DOHH2 (cell line): ENCODE data around the gene FBXO31.

Experiments used
- H3F3A ChIP-seq: fragments of 200-600 bp; sonication (generic), shearing (Covaris generic); 2 replicates; pipeline ENCODE4 v1.6.0; 2016; ENCODE audit warnings: antibody characterized with exemption, mild to moderate bottlenecking; ENCODE audit not compliant: control insufficient read depth, insufficient read depth
- H3K27ac ChIP-seq: fragments of 200-600 bp; sonication (generic); 2 replicates; pipeline ENCODE4 v1.5.1; 2014; ENCODE audit warnings: low read depth, mild to moderate bottlenecking, low read length, moderate library complexity
- H3K27me3 ChIP-seq: fragments of 200-600 bp; sonication (generic); 2 replicates; pipeline ENCODE4 v1.6.1; 2014; ENCODE audit warnings: mild to moderate bottlenecking, low read length, mixed read lengths; ENCODE audit not compliant: control insufficient read depth
- H3K36me3 ChIP-seq: fragments of 200-600 bp; sonication (generic); 2 replicates; pipeline ENCODE4 v1.6.1; 2014; ENCODE audit warnings: mild to moderate bottlenecking, low read length, moderate library complexity, mixed read lengths; ENCODE audit not compliant: control insufficient read depth
- H3K4me1 ChIP-seq: fragments of 200-600 bp; sonication (generic); 2 replicates; pipeline ENCODE4 v1.6.1; 2014; ENCODE audit warnings: mild to moderate bottlenecking, low read length, mixed read lengths; ENCODE audit not compliant: control insufficient read depth
- H3K4me2 ChIP-seq: fragments of 200-600 bp; sonication (generic); 2 replicates; pipeline ENCODE4 v1.6.0; 2014; ENCODE audit warnings: mild to moderate bottlenecking, low read length, moderate library complexity
- H3K4me3 ChIP-seq: fragments of 200-600 bp; sonication (generic); 2 replicates; pipeline ENCODE4 v1.5.1; 2014; ENCODE audit warnings: mild to moderate bottlenecking, low read length, mixed read lengths
- H3K79me2 ChIP-seq: fragments of 200-600 bp; sonication (generic); 2 replicates; pipeline ENCODE4 v1.6.1; 2014; ENCODE audit warnings: mild to moderate bottlenecking, low read length, mixed read lengths; ENCODE audit not compliant: control insufficient read depth
- H3K9me2 ChIP-seq: fragments of 200-600 bp; sonication (generic); replicated peaks from 2 replicates; pipeline ENCODE4 v1.6.1; 2014; ENCODE audit warnings: mild to moderate bottlenecking, low read length, mixed read lengths; ENCODE audit not compliant: control insufficient read depth
- H3K9me3 ChIP-seq: fragments of 200-600 bp; sonication (generic); 2 replicates; pipeline ENCODE4 v1.6.1; 2014; ENCODE audit warnings: antibody characterized with exemption, low read length, mixed read lengths; ENCODE audit not compliant: control insufficient read depth, insufficient read depth
- H4K20me1 ChIP-seq: fragments of 200-600 bp; sonication (generic); 2 replicates; pipeline ENCODE4 v1.6.0; 2014; ENCODE audit warnings: low read depth, mild to moderate bottlenecking, antibody characterized with exemption, low read length, moderate library complexity; ENCODE audit not compliant: control insufficient read depth, insufficient read depth
- CTCF ChIP-seq: fragments of 200-600 bp; sonication (generic); IDR thresholded peaks from one replicate; pipeline ENCODE4 v1.5.1; 2014; ENCODE audit warnings: antibody characterized with exemption, mild to moderate bottlenecking, low read depth, low read length; ENCODE audit not compliant: poor library complexity, severe bottlenecking
- EZH2phosphoT487 ChIP-seq: fragments of 200-600 bp; sonication (generic); IDR thresholded peaks from 2 replicates; pipeline ENCODE4 v1.6.1; 2017; ENCODE audit warnings: borderline replicate concordance, mild to moderate bottlenecking, antibody characterized with exemption, low read length, moderate library complexity, mixed read lengths

The FBXO31 gene

DNA sequence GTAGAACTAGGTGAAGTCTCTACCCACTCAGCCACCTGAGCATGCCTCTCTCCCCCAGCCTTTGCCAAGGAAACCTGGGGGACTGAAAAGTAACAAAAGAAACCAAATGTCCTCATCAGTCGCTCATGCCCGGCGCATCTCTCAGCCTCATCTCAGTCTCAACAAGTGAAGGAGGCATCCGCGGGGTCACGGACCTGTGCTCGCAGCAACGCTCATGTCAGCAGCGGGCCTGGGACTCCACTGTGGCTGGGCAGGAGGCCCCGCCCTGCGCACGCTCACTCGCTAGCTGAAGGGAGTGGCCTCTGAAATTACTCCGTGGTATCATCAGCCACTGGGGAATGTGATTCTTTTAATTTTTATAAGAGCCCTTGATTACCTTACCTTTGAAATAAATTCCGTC, 39.9 kb upstream of the FBXO31 start:
- Histone ChIP-seq H3K4me3 (no peak overlapping the region), H3K9me3 (no peaks in the 10 kb centered on the region), H3K4me2 (no peak overlapping the region), H3K27ac (no peak overlapping the region), H3F3A (no peaks in the 10 kb centered on the region), H4K20me1 (no peaks in the 10 kb centered on the region; the same call in 1 of the 2 replicates), H3K4me1 (no peaks in the 10 kb centered on the region), H3K27me3 (no peaks in the 10 kb centered on the region), H3K36me3 (no peaks in the 10 kb centered on the region), H3K9me2 (no peaks in the 10 kb centered on the region), H3K79me2 (no peaks in the 10 kb centered on the region)
- no peak for TF ChIP-seq CTCF
- TF ChIP-seq EZH2phosphoT487: no peak

- Histone ChIP-seq H3K4me1 (no peaks in the 10 kb centered on the region), H3K9me3 (no peaks in the 10 kb centered on the region), H3K36me3 (no peaks in the 10 kb centered on the region; the same call in 1 of the 2 replicates), H3K27me3 (no peaks in the 10 kb centered on the region), H4K20me1 (no peaks in the 10 kb centered on the region; the same call in 1 of the 2 replicates), H3K4me3 (no peak overlapping the region), H3F3A (no peaks in the 10 kb centered on the region), H3K79me2 (no peaks in the 10 kb centered on the region), H3K4me2 (no peak overlapping the region), H3K9me2 (no peaks in the 10 kb centered on the region), H3K27ac (no peak overlapping the region)
- TF ChIP-seq EZH2phosphoT487 (no peak), CTCF (no peak)
These were observed 38.5 kb upstream of the FBXO31 start for GRCh38 chr16:87422106-87422505.

- Histone ChIP-seq H3K79me2 (no peaks in the 10 kb centered on the region), H3K4me1 (no peaks in the 10 kb centered on the region), H3K9me2 (no peaks in the 10 kb centered on the region), H3K27me3 (no peaks in the 10 kb centered on the region), H3K9me3 (no peaks in the 10 kb centered on the region), H3F3A (no peaks in the 10 kb centered on the region), H3K27ac (no peak overlapping the region), H3K36me3 (no peaks in the 10 kb centered on the region; the same call in 1 of the 2 replicates), H3K4me3 (no peak overlapping the region), H4K20me1 (no peaks in the 10 kb centered on the region; the same call in 1 of the 2 replicates), H3K4me2 (no peak overlapping the region)
- TF ChIP-seq CTCF (no peak), EZH2phosphoT487 (no peak)
These were observed 37.7 kb upstream of the FBXO31 start for GRCh38 chr16:87421003-87421912.
